Effector memory CD8-positive, alpha-beta T cell (primary cell): ENCODE results near the gene RUFY2.

Source experiments
- ATAC-seq: fragments of 150-1000 bp; cut with Tn5 transposase; replicated peaks from 2 replicates; pipeline ENCODE4 v1.10.0; 2021; ENCODE audit warnings: mild to moderate bottlenecking, moderate library complexity
- DNase-seq, 3 experiments: peaks; one replicate each; pipeline ENCODE4 v3.0.0; 2021
- H3K27ac Mint-ChIP-seq, 2 donors: one replicate each; pipeline ENCODE4 v1.8.0; 2022; ENCODE audit warnings: mild to moderate bottlenecking in 2 of 2, mixed read lengths in 2 of 2, moderate library complexity in 2 of 2
- H3K27me3 Mint-ChIP-seq, 2 donors: one replicate each; pipeline ENCODE4 v1.8.0; 2022; ENCODE audit warnings: mixed read lengths in 2 of 2
- H3K36me3 Mint-ChIP-seq: one replicate; pipeline ENCODE4 v1.8.0; 2022; ENCODE audit warnings: mild to moderate bottlenecking, moderate library complexity, mixed read lengths; ENCODE audit not compliant: insufficient read depth
- H3K4me1 Mint-ChIP-seq, 2 donors: one replicate each; pipeline ENCODE4 v1.8.0; 2022; ENCODE audit warnings: low read depth in 2 of 2, mixed read lengths in 2 of 2
- H3K4me3 Mint-ChIP-seq, 2 donors: one replicate each; pipeline ENCODE4 v1.8.0; 2022; ENCODE audit warnings: mild to moderate bottlenecking in 2 of 2, mixed read lengths in 2 of 2, moderate library complexity in 2 of 2
- H3K9me3 Mint-ChIP-seq, 2 donors: one replicate each; pipeline ENCODE4 v1.8.0; 2022; ENCODE audit warnings: mixed read lengths in 2 of 2

RUFY2 gene

GRCh38 chr10:68296843-68297663 lies 110.0 kb downstream of the RUFY2 start:
- DNase-seq (no peak), ATAC-seq (no peak)
- H3K27ac Mint-ChIP-seq = no peak overlapping the region
- H3K9me3 Mint-ChIP-seq = no peaks in the 10 kb centered on the region
- no peak overlapping the region for H3K4me3 Mint-ChIP-seq
- H3K27me3 Mint-ChIP-seq = no peaks in the 10 kb centered on the region
- no peaks in the 10 kb centered on the region for H3K4me1 Mint-ChIP-seq
- peaks cover 3% of the 10 kb centered on the region for H3K36me3 Mint-ChIP-seq
